Sigmoid colon (tissue), 4 donors: ENCODE results near the gene RBM38.
A peak's percentile ranks its signal among the peaks of the same experiment; 100 is the strongest.

Source experiments
- EP300 ChIP-seq, 4 donors: sonication (generic); formaldehyde crosslinking; IDR thresholded peaks; one replicate each; pipeline ENCODE4 v1.6.1; 2017; ENCODE audit warnings: antibody characterized with exemption in 4 of 4
- TF ChIP-seq, protein P1 (sequence below), 4 experiments: fragments of 450-650 bp in 3 of 4; fragments of 200-600 bp in 1 of 4; IDR thresholded peaks; one replicate each; pipeline ENCODE4 v1.5.1; 2016 to 2019; ENCODE audit warnings: antibody characterized with exemption in 4 of 4, mild to moderate bottlenecking in 3 of 4, moderate library complexity in 2 of 4

DNA sequence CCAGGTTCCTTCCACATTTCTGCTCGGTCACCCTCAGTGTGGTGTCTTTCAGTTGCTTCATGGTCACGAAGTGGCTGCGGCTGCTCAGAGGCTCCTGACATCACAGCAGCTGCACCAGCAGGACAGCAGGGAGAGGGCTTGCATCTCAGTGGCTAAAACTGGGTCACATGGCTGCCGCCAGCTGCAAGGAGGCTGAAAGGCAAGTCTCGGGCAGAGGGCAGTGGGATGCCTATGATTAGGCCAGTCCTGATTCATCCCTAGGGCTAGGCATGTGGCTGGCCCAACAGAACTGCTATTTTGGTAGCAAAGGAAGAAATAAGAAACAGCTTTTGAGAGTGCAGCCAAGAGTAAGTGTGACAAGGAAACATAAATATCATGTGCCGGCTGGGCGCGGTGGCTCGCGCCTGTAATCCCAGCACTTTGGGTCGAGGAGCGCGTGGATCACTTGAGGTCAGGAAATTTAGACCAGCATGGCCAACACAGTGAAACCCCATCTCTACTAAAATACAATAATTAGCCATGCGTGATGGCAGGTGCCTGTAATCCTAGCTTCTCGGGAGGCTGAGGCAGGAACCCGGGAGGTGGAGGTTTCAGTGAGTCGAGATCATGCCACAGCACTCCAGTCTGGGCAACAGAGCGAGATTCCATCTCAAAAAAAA, 46.6 kb downstream of the RBM38 start:
- TF ChIP-seq, protein P1, sequence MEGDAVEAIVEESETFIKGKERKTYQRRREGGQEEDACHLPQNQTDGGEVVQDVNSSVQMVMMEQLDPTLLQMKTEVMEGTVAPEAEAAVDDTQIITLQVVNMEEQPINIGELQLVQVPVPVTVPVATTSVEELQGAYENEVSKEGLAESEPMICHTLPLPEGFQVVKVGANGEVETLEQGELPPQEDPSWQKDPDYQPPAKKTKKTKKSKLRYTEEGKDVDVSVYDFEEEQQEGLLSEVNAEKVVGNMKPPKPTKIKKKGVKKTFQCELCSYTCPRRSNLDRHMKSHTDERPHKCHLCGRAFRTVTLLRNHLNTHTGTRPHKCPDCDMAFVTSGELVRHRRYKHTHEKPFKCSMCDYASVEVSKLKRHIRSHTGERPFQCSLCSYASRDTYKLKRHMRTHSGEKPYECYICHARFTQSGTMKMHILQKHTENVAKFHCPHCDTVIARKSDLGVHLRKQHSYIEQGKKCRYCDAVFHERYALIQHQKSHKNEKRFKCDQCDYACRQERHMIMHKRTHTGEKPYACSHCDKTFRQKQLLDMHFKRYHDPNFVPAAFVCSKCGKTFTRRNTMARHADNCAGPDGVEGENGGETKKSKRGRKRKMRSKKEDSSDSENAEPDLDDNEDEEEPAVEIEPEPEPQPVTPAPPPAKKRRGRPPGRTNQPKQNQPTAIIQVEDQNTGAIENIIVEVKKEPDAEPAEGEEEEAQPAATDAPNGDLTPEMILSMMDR (IDR thresholded peaks at IDR 0.05), result no peak
- TF ChIP-seq EP300 (IDR thresholded peaks at IDR 0.05), result peak in 1 of 4 donors; percentile 65
